ENCODE measurements around the gene TLE6.

GRCh38 chr19:3039641-3040077 lies 62.3 kb downstream of the TLE6 start:
- TF ChIP-seq CTCF (IDR thresholded peaks at IDR 0.05; ENCODE audit: low read length) (no peak), EZH2 (optimal IDR thresholded peaks at IDR 0.05; ENCODE audit: low read depth, low read length) (no peak), EZH2phosphoT487 (IDR thresholded peaks at IDR 0.05; ENCODE audit: low read length) (no peak)
